ENCODE data around the gene UTP14A.
A peak's percentile ranks its signal among the peaks of the same experiment; 100 is the strongest.

The UTP14A gene

DNA sequence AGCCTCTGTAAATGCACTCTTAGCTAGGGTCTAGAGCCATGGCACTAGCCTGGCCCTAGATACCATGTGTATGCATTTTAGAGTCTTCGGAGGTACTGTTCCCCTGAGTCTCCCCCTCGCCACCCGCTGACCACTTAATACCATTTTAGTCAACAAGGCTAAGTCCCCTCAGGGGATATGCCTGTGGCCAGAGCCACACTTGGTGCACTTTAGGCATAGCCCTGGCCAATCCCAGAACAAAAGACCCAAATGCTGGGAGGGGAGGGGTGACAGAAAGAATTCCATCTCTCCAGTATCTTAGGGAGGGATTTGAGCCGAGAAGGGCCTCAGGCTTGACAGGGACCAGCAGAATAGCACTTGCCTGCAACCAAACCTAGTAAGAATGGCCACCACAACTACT, 47.9 kb downstream of the UTP14A start:
- H3K27ac ChIP-seq: no peak overlapping the region
- H3K4me3 ChIP-seq (ENCODE audit: low read depth, low read length): no peak overlapping the region
- H3K27me3 ChIP-seq (replicated peaks): no peaks in the 10 kb centered on the region
- DNase-seq: no peak
- no peaks in the 10 kb centered on the region for H3K36me3 ChIP-seq (replicated peaks)
- TF ChIP-seq, protein P1, sequence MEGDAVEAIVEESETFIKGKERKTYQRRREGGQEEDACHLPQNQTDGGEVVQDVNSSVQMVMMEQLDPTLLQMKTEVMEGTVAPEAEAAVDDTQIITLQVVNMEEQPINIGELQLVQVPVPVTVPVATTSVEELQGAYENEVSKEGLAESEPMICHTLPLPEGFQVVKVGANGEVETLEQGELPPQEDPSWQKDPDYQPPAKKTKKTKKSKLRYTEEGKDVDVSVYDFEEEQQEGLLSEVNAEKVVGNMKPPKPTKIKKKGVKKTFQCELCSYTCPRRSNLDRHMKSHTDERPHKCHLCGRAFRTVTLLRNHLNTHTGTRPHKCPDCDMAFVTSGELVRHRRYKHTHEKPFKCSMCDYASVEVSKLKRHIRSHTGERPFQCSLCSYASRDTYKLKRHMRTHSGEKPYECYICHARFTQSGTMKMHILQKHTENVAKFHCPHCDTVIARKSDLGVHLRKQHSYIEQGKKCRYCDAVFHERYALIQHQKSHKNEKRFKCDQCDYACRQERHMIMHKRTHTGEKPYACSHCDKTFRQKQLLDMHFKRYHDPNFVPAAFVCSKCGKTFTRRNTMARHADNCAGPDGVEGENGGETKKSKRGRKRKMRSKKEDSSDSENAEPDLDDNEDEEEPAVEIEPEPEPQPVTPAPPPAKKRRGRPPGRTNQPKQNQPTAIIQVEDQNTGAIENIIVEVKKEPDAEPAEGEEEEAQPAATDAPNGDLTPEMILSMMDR (IDR thresholded peaks at IDR 0.05; ENCODE audit: low read depth, low read length, missing control alignments): no peak
- in situ Hi-C loops (cut with HindIII; ENCODE audit: low pct_ligation_motif_present, low sequenced_read_pairs): no loop called here

GRCh38 chrX:129954804-129955203, 48.8 kb downstream of the UTP14A start:
- H3K27ac ChIP-seq: no peak overlapping the region
- H3K27me3 ChIP-seq (replicated peaks): no peaks in the 10 kb centered on the region
- DNase-seq: no peak
- TF ChIP-seq, protein P1 (IDR thresholded peaks at IDR 0.05; ENCODE audit: low read depth, low read length, missing control alignments): no peak
- no peak overlapping the region for H3K4me3 ChIP-seq (ENCODE audit: low read depth, low read length)
- no peaks in the 10 kb centered on the region for H3K36me3 ChIP-seq (replicated peaks)
- in situ Hi-C loops (cut with HindIII; ENCODE audit: low pct_ligation_motif_present, low sequenced_read_pairs): no loop called here

DNA sequence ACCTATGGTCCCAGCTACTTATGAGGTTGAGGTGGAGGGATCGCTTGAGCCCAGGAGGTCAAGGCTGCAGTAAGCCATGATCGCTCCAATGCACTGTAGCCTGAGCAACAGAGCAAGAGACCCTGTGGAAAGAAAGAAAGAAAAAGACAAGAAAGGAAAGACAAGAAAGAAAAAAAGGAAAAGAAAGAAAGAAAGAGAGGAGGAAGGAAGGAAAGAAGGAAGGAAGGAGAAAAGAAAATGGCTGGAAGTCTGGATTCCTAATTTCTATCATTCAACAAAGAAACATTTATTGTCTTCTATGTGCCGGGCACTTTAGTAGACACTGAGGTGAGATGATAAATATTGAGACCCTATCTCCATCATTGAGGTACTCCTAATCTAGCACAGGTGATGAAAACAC, 49.7 kb downstream of the UTP14A start:
- DNase-seq: no peak
- no peak overlapping the region for H3K27ac ChIP-seq
- H3K36me3 ChIP-seq (replicated peaks): no peaks in the 10 kb centered on the region
- H3K4me3 ChIP-seq (ENCODE audit: low read depth, low read length): no peak overlapping the region
- no peaks in the 10 kb centered on the region for H3K27me3 ChIP-seq (replicated peaks)
- TF ChIP-seq, protein P1 (IDR thresholded peaks at IDR 0.05; ENCODE audit: low read depth, low read length, missing control alignments): no peak
- in situ Hi-C loops (cut with HindIII; ENCODE audit: low pct_ligation_motif_present, low sequenced_read_pairs): no loop called here

DNA sequence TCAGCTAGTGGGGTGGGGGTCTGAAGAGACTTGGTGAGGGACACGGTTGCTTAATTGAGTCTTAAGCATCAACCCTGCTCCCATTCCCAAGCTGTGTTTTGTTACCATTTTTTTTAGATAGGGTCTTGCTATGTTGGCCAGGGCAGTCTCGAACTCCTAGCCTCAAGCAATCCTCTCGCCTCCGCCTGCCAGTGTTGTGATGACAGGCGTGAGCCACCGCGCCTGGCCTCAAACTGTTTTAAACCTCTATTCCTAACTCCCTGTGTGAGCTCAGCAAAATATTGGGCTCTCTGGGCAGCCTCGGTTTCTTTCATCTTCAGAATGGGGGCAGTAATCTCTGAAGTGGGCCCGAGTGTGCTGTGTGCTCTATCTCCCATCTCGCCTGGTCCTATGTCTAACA, 50.2 kb downstream of the UTP14A start:
- TF ChIP-seq, protein P1 (IDR thresholded peaks at IDR 0.05; ENCODE audit: low read depth, low read length, missing control alignments): no peak
- H3K36me3 ChIP-seq (replicated peaks): no peaks in the 10 kb centered on the region
- no peaks in the 10 kb centered on the region for H3K27me3 ChIP-seq (replicated peaks)
- H3K4me3 ChIP-seq (ENCODE audit: low read depth, low read length): no peak overlapping the region
- in situ Hi-C loops (cut with HindIII; ENCODE audit: low pct_ligation_motif_present, low sequenced_read_pairs): no loop called here
- no peak for DNase-seq
- H3K27ac ChIP-seq: no peak overlapping the region

DNA sequence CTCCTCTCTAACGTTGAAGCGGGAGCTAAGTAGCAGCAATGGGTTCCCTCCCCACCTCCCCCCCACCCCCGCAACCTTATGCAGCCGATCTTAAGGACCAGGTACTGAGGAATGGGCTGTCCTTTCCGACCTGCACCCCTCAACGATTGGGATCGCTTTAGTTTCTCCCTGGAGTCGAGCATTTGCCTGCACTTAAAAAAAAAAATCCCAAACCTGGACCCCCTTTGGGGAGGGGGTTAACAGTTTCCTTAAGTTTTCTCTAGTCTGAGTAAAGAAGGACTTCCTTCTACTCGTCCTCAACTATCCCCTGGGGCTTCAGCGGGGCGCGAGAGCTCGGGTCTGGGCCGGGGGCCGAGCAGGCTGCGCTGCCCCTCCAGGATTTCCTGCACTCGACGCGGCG, 50.8 kb downstream of the UTP14A start:
- Histone ChIP-seq H3K27me3 (replicated peaks) (no peaks in the 10 kb centered on the region), H3K4me3 (ENCODE audit: low read depth, low read length) (peak overlapping the region; percentile 46), H3K27ac (no peak overlapping the region), H3K36me3 (replicated peaks) (no peaks in the 10 kb centered on the region)
- TF ChIP-seq, protein P1 (IDR thresholded peaks at IDR 0.05; ENCODE audit: low read depth, low read length, missing control alignments): no peak
- no peak for DNase-seq
- in situ Hi-C loops (cut with HindIII; ENCODE audit: low pct_ligation_motif_present, low sequenced_read_pairs): no loop called here

DNA sequence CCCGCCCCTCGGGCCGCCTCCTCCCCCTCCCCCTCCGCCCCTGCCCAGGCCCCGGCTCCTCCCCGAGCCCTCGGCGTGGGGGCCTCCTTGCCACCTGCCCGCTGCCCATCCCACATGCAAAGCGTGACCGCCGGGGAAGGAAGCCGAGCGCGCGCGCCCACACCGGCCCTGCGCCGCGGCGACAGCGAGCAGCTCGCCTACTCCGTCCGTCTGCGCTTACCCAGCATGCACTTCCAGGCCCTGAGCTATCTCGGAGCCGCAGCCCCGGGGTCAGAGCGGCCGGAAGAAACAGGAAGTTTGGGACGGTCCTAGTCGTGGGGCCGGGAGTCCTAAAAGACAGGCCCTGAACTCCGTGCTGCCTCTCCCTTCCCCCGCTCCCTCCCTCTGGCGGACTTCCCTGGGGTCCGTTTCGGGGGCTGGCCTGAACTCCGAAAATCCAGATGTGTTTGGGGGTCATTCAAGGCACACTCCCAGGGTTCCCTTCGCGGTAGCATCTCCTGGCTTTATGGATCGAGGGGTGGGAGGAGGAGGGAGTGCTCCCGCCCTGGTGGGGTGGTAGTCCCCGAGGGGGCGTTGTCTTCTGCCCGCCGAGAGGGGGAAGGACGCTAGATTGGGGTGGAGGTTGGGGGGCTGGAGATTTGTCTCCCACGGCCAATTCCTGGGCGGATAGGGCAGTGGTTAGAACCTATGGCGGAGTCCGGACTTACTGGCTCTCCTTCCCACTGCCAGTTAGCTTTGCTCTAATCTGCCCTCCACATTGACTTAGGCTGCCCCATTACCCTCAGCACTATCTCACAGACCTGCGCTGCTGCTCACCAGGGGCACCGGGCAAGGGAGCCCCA, 51.5 kb downstream of the UTP14A start:
- TF ChIP-seq, protein P1 (IDR thresholded peaks at IDR 0.05; ENCODE audit: low read depth, low read length, missing control alignments): no peak
- H3K27me3 ChIP-seq (replicated peaks): no peaks in the 10 kb centered on the region
- in situ Hi-C loops (cut with HindIII; ENCODE audit: low pct_ligation_motif_present, low sequenced_read_pairs): no loop called here
- H3K27ac ChIP-seq: no peak overlapping the region
- peak overlapping the region; percentile 46 for H3K4me3 ChIP-seq (ENCODE audit: low read depth, low read length)
- no peak for DNase-seq
- H3K36me3 ChIP-seq (replicated peaks): no peaks in the 10 kb centered on the region

Data from brain microvascular endothelial cell (primary cell).